H1 (cell line): ENCODE measurements around the gene RPP25. TPM values are rescaled to one million over a fixed set of nuclear protein-coding genes. Genes with fewer than 3 reads are reported as not detected.

Experiments
- CTCF ChIA-PET: fragments of 300-600 bp; sonication (Branson Sonifier 250); formaldehyde crosslinking; loops from one replicate; lab custom pipeline; 2021; ENCODE audit not compliant: partially characterized antibody; lab: Charles Lee
- POLR2A ChIA-PET: fragments of 300-600 bp; sonication (Branson Sonifier 250); formaldehyde crosslinking; loops from one replicate; lab custom pipeline; 2021; ENCODE audit warnings: inconsistent platforms; ENCODE audit not compliant: partially characterized antibody; lab: Charles Lee
- DNase-seq, 2 experiments: peaks; one replicate each; pipeline versions ENCODE4 v3.0.0 to v3.0.0-alpha.2; 2010 to 2022; ENCODE audit warnings: low spot score in 2 of 2, low read depth in 1 of 2, mixed read lengths in 1 of 2
- FAIRE-seq: peaks from 2 replicates; lab custom pipeline; 2011; peaks lifted over from hg19 to GRCh38; lab: Jason Lieb, UNC
- H2AFZ ChIP-seq: 2 replicates; pipeline ENCODE4 v1.8.1; 2012; ENCODE audit warnings: low read length, inconsistent platforms
- H2AK5ac ChIP-seq: 2 replicates; pipeline ENCODE4 v1.6.1; 2013; ENCODE audit warnings: low read depth, low read length
- H2BK120ac ChIP-seq: replicated peaks from 2 replicates; pipeline ENCODE3; 2013; ENCODE audit warnings: low read depth, low read length, inconsistent platforms
- H2BK12ac ChIP-seq: 2 replicates; pipeline ENCODE4 v1.6.1; 2013; ENCODE audit warnings: low read depth, low read length
- H2BK15ac ChIP-seq: 2 replicates; pipeline ENCODE4 v1.6.1; 2013; ENCODE audit warnings: low read length
- H2BK20ac ChIP-seq: 2 replicates; pipeline ENCODE4 v1.6.1; 2013; ENCODE audit warnings: low read length
- H2BK5ac ChIP-seq: 2 replicates; pipeline ENCODE4 v1.6.1; 2013; ENCODE audit warnings: low read depth, low read length
- H3K14ac ChIP-seq: 2 replicates; pipeline ENCODE4 v1.6.1; 2013; ENCODE audit warnings: inconsistent platforms; ENCODE audit not compliant: insufficient read length
- H3K18ac ChIP-seq: 2 replicates; pipeline ENCODE4 v1.6.1; 2013; ENCODE audit warnings: low read length; ENCODE audit errors: extremely low read depth
- H3K23ac ChIP-seq: 2 replicates; pipeline ENCODE4 v1.6.1; 2013; ENCODE audit warnings: inconsistent platforms; ENCODE audit not compliant: insufficient read length
- H3K23me2 ChIP-seq: 2 replicates; pipeline ENCODE4 v1.6.1; 2013; ENCODE audit warnings: low read depth, low read length
- H3K27ac ChIP-seq: 2 replicates; pipeline ENCODE4 v1.6.1; 2011; ENCODE audit warnings: low read depth, low read length, inconsistent platforms
- H3K27me3 ChIP-seq, 4 experiments: replicated peaks in 1 of 4; 1 replicate in 1 of 4; 2 replicates in 3 of 4; pipeline versions ENCODE4 v1.6.1 to v1.8.1; 2011 to 2013; ENCODE audit warnings: low read length in 3 of 4, mild to moderate bottlenecking in 3 of 4, inconsistent platforms in 2 of 4, mixed read lengths in 2 of 4, moderate library complexity in 1 of 4; ENCODE audit not compliant: control insufficient read depth in 3 of 4, insufficient read depth in 3 of 4; ENCODE audit errors: extremely low read depth in 1 of 4
- H3K36me3 ChIP-seq, 4 experiments: 2 replicates each; pipeline versions ENCODE4 v1.6.1 to v1.8.1; 2011 to 2013; ENCODE audit warnings: mild to moderate bottlenecking in 4 of 4, low read length in 3 of 4, moderate library complexity in 2 of 4, control low read depth in 1 of 4, inconsistent platforms in 1 of 4; ENCODE audit not compliant: insufficient read depth in 4 of 4, control insufficient read depth in 2 of 4
- H3K4ac ChIP-seq: replicated peaks from 2 replicates; pipeline ENCODE3; 2013; ENCODE audit warnings: low read length, low read depth, mixed read lengths, inconsistent platforms; ENCODE audit not compliant: insufficient read length
- H3K4me1 ChIP-seq, 4 experiments: replicated peaks in 1 of 4; 1 replicate in 1 of 4; 2 replicates in 3 of 4; pipeline versions ENCODE4 v1.6.1 to v1.8.1; 2011 to 2013; ENCODE audit warnings: low read length in 3 of 4, inconsistent platforms in 2 of 4, mixed read lengths in 1 of 4; ENCODE audit not compliant: insufficient read depth in 4 of 4, control insufficient read depth in 3 of 4
- H3K4me2 ChIP-seq, 2 experiments: 2 replicates each; pipeline versions ENCODE4 v1.6.1 to v1.8.1; 2011 to 2013; ENCODE audit warnings: low read depth in 2 of 2, low read length in 2 of 2, control low read depth in 1 of 2, inconsistent platforms in 1 of 2, mild to moderate bottlenecking in 1 of 2; ENCODE audit not compliant: insufficient read depth in 1 of 2
- H3K4me3 ChIP-seq, 4 experiments: fragments of 200-600, 300-600 bp in 1 of 4; sonication (generic), shearing (Covaris generic), sonication (Bioruptor Twin) in 1 of 4; 2 replicates each; pipeline versions ENCODE4 v1.5.1 to v1.8.1; 2011 to 2016; ENCODE audit warnings: low read length in 4 of 4, low read depth in 3 of 4, control low read depth in 2 of 4, inconsistent platforms in 2 of 4, mild to moderate bottlenecking in 2 of 4, mixed read lengths in 1 of 4, moderate library complexity in 1 of 4; ENCODE audit not compliant: insufficient read depth in 2 of 4; ENCODE audit errors: extremely low read depth in 1 of 4
- H3K56ac ChIP-seq: replicated peaks from 2 replicates; pipeline ENCODE3; 2013; ENCODE audit warnings: low read depth, mild to moderate bottlenecking, mixed read lengths, low read length, inconsistent platforms; ENCODE audit not compliant: insufficient read length
- H3K79me1 ChIP-seq: 2 replicates; pipeline ENCODE4 v1.6.1; 2013; ENCODE audit warnings: low read depth, low read length, control low read depth
- H3K79me2 ChIP-seq, 2 experiments: 2 replicates each; pipeline versions ENCODE4 v1.6.1 to v1.8.1; 2012 to 2013; ENCODE audit warnings: low read length in 2 of 2, mild to moderate bottlenecking in 2 of 2, inconsistent platforms in 1 of 2; ENCODE audit not compliant: insufficient read depth in 2 of 2, control insufficient read depth in 1 of 2
- H3K9ac ChIP-seq, 4 experiments: replicated peaks in 1 of 4; 1 replicate in 1 of 4; 2 replicates in 3 of 4; pipeline versions ENCODE4 v1.6.1 to v1.8.1; 2011 to 2013; ENCODE audit warnings: low read depth in 3 of 4, low read length in 3 of 4, control low read depth in 2 of 4, mild to moderate bottlenecking in 2 of 4, moderate library complexity in 2 of 4, inconsistent platforms in 1 of 4; ENCODE audit errors: extremely low read depth in 1 of 4
- H3K9me3 ChIP-seq, 2 experiments: 2 replicates each; pipeline versions ENCODE4 v1.6.1 to v1.8.1; 2012 to 2013; ENCODE audit warnings: mild to moderate bottlenecking in 2 of 2, moderate library complexity in 2 of 2, control low read depth in 1 of 2, inconsistent platforms in 1 of 2, low read depth in 1 of 2, low read length in 1 of 2, mixed read lengths in 1 of 2; ENCODE audit not compliant: insufficient read depth in 2 of 2
- H4K20me1 ChIP-seq, 2 experiments: replicated peaks in 1 of 2; 2 replicates each; pipeline versions ENCODE3 to v1.8.1; 2011 to 2013; ENCODE audit warnings: inconsistent platforms in 2 of 2, low read length in 2 of 2, mild to moderate bottlenecking in 1 of 2; ENCODE audit not compliant: insufficient read depth in 2 of 2, control insufficient read depth in 1 of 2
- H4K5ac ChIP-seq: 2 replicates; pipeline ENCODE4 v1.6.1; 2013; ENCODE audit warnings: low read length, low read depth, mixed read lengths, inconsistent platforms; ENCODE audit not compliant: insufficient read length
- H4K8ac ChIP-seq: 2 replicates; pipeline ENCODE4 v1.8.0; 2013; ENCODE audit warnings: mild to moderate bottlenecking, moderate library complexity, low read length, inconsistent platforms; ENCODE audit not compliant: insufficient read depth; ENCODE audit errors: extremely low read depth
- H4K91ac ChIP-seq: replicated peaks from 2 replicates; pipeline ENCODE3; 2013; ENCODE audit warnings: low read length, mixed read lengths, inconsistent platforms; ENCODE audit not compliant: insufficient read length
- ATF3 ChIP-seq: IDR thresholded peaks from 2 replicates; pipeline ENCODE4 v1.6.1; 2011; ENCODE audit warnings: low read depth, mild to moderate bottlenecking, low read length; ENCODE audit not compliant: insufficient read depth
- CEBPB ChIP-seq: IDR thresholded peaks from 2 replicates; pipeline ENCODE4 v1.6.1; 2012; ENCODE audit warnings: low read depth, low read length
- E2F6 ChIP-seq: IDR thresholded peaks from 2 replicates; pipeline ENCODE4 v1.6.1; 2012; ENCODE audit warnings: inconsistent platforms
- EP300 ChIP-seq, 2 experiments: IDR thresholded peaks; 1 replicate in 1 of 2; 2 replicates in 1 of 2; pipeline ENCODE4 v1.6.1; 2011 to 2012; ENCODE audit warnings: low read depth in 2 of 2, low read length in 2 of 2, mild to moderate bottlenecking in 2 of 2, borderline replicate concordance in 1 of 2, inconsistent platforms in 1 of 2, moderate library complexity in 1 of 2
- GABPA ChIP-seq: IDR thresholded peaks from 2 replicates; pipeline ENCODE4 v1.6.1; 2011; ENCODE audit warnings: mild to moderate bottlenecking, low read length, moderate library complexity, borderline replicate concordance; ENCODE audit not compliant: insufficient read depth
- GTF2F1 ChIP-seq: IDR thresholded peaks from 2 replicates; pipeline ENCODE4 v1.6.1; 2012; ENCODE audit warnings: low read depth, low read length, improper control_type of control experiment, borderline replicate concordance
- JUN ChIP-seq: IDR thresholded peaks from 2 replicates; pipeline ENCODE4 v1.6.1; 2011; ENCODE audit warnings: low read depth, mild to moderate bottlenecking, improper control_type of control experiment, low read length
- JUND ChIP-seq: IDR thresholded peaks from 2 replicates; pipeline ENCODE4 v1.6.1; 2011; ENCODE audit warnings: mild to moderate bottlenecking, improper control_type of control experiment, low read length
- KDM4A ChIP-seq: IDR thresholded peaks from one replicate; pipeline ENCODE4 v1.7.1; 2012; ENCODE audit warnings: low read depth, mild to moderate bottlenecking, moderate library complexity, low read length, inconsistent platforms; ENCODE audit not compliant: severe bottlenecking
- MAX ChIP-seq: IDR thresholded peaks from 2 replicates; pipeline ENCODE4 v1.6.1; 2012; ENCODE audit warnings: inconsistent platforms
- SRF ChIP-seq: IDR thresholded peaks from 2 replicates; pipeline ENCODE4 v1.6.1; 2011; ENCODE audit warnings: mild to moderate bottlenecking, low read depth, low read length, moderate library complexity
- TEAD4 ChIP-seq: IDR thresholded peaks from 2 replicates; pipeline ENCODE4 v1.6.1; 2012; ENCODE audit warnings: low read depth, low read length, inconsistent platforms, mixed read lengths
- YY1 ChIP-seq: IDR thresholded peaks from 2 replicates; pipeline ENCODE4 v1.6.1; 2011; ENCODE audit warnings: low read depth, mild to moderate bottlenecking, low read length
- WGBS, 2 experiments: shearing (Covaris generic) in 1 of 2; methylation state at CpG; one replicate each; pipeline versions ENCODE4 v1.1.6 to v1.1.7; 2013 to 2015; ENCODE audit warnings: low lambda C conversion rate in 2 of 2, mixed read lengths in 2 of 2, inconsistent platforms in 1 of 2, low coverage in 1 of 2, missing lambda C conversion rate in 1 of 2; ENCODE audit not compliant: insufficient replicate concordance in 2 of 2, insufficient coverage in 1 of 2, insufficient read length in 1 of 2; ENCODE audit errors: extremely low coverage in 1 of 2, missing lambda C conversion rate in 1 of 2; 5-methylcytosine and 5-hydroxymethylcytosine counted together
- polyA plus RNA-seq, 7 experiments: library from polyadenylated mRNA; depleted of rRNA in 3 of 7; stranded (reverse) in 5 of 7; unstranded in 2 of 7; fragments of >200 nt in 5 of 7; fragments of 200-250 nt in 2 of 7; gene quantifications; 1 replicate in 5 of 7; 2 replicates in 1 of 7; 4 replicates in 1 of 7; pipeline versions ENCODE4 v1.2.1 to v1.2.3, GENCODE V29; 2011 to 2013; ENCODE audit warnings: missing spikeins in 2 of 7, mixed read lengths in 2 of 7
- total RNA-seq: library from RNA; stranded (reverse); fragmentation: NEBNext Ultra II Directional; extraction: Animal tissue kit (Norgen Biotek cat#: 25700); gene quantifications from 2 replicates; pipeline ENCODE4 v1.2.1, GENCODE V29; 2021

RPP25 gene
- total and polyA plus RNA-seq, 2 of the 8 experiments (the other 6 are each of a cell fraction or from before 2014, with no cell fraction given), result 17.4 to 19.8 TPM

GRCh38 chr15:74920456-74920855, 36.1 kb downstream of the RPP25 start:
- Histone ChIP-seq H2BK12ac (no peak overlapping the region), H2AFZ (no peak overlapping the region), H3K4ac (no peak overlapping the region), H4K91ac (no peak overlapping the region), H2BK120ac (no peak overlapping the region), H3K27me3 (no peaks in the 10 kb centered on the region), H4K8ac (no peak overlapping the region), H3K4me1 (no peaks in the 10 kb centered on the region), H3K23ac (no peak overlapping the region), H3K27ac (no peak overlapping the region), H4K5ac (no peak overlapping the region), H3K79me1 (no peaks in the 10 kb centered on the region), H3K9ac (no peak overlapping the region), H3K4me2 (no peak overlapping the region), H3K56ac (no peak overlapping the region), H3K36me3 (peaks cover 24 to 72% (median 56%) of the 10 kb centered on the region in 4 experiments), H2BK15ac (no peak overlapping the region), H3K18ac (no peak overlapping the region), H2BK20ac (no peak overlapping the region), H3K9me3 (no peaks in the 10 kb centered on the region), H3K23me2 (no peaks in the 10 kb centered on the region), H4K20me1 (peaks cover 0 to 5% of the 10 kb centered on the region in 2 experiments), H3K14ac (no peak overlapping the region), H3K79me2 (no peaks in the 10 kb centered on the region), H2AK5ac (no peak overlapping the region), H2BK5ac (no peak overlapping the region), H3K4me3 (no peak overlapping the region)
- DNase-seq (no peak), FAIRE-seq (no peak)
- WGBS, 2 experiments, result 94% methylated on average over 8 of the region's 8 CpGs; no CpG with 5 or more reads in 1 of the 2 experiments
- CTCF ChIA-PET, result interaction anchor here (0.6 to 2.4 kb wide), 3 partner anchors 19 to 47 kb away, joined by 3 to 7 read pairs (median 3); no protein-coding TSS in a partner anchor
- POLR2A ChIA-PET, result interaction anchor here (0.7 to 1.2 kb wide), 2 partner anchors 9 to 46 kb away, joined by 4 to 6 read pairs; no protein-coding TSS in a partner anchor
- TF ChIP-seq GABPA (no peak), YY1 (no peak), CEBPB (no peak), MAX (no peak), TEAD4 (no peak), GTF2F1 (no peak), ATF3 (no peak), KDM4A (no peak), E2F6 (no peak), JUND (no peak), EP300 (IDR thresholded peaks at IDR 0.05; ENCODE audit: borderline replicate concordance in 1 of 2, low read depth in 2 of 2, low read length in 2 of 2) (no peak), JUN (no peak), SRF (no peak)
